Epithelial cell of prostate (primary cell): Measurements from ENCODE around the gene MAGEB16.
A peak's percentile ranks its signal among the peaks of the same experiment; 100 is the strongest.

Source experiments
- DNase-seq: peaks from one replicate; pipeline ENCODE4 v3.0.0-alpha.2; 2011; ENCODE audit warnings: low read depth, low spot score
- H3K27ac ChIP-seq: fragments of 450-650 bp; 2 replicates; pipeline ENCODE4 v1.5.1; 2017; ENCODE audit warnings: mild to moderate bottlenecking

MAGEB16 gene

DNA sequence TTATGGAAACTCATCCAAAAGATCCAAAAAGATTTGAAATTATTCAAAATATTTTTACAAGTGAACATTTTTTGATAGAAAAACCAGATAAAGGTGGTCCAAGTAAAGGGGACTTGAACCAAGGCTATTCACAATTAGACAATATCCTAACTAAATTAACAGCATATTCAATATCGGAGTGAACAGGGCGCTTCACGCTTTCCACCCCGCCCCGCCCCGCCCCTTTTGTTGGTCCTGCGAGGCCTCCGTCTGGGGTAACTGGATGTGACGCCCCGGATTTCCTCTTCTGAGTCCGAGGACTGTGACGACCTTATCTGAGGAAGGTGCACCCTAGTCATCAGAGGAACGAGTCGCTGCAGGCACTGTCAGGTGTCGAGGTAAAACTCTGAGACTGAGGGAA lies at the start of gene MAGEB16:
TSS of gene MAGEB16 (plus strand) at position 301 of the 400 bp plus-strand sequence. CDS start 3,855 bp downstream, outside the sequence.
- no peak for DNase-seq
- H3K27ac ChIP-seq: no peak within 1 kb of the TSS

DNA sequence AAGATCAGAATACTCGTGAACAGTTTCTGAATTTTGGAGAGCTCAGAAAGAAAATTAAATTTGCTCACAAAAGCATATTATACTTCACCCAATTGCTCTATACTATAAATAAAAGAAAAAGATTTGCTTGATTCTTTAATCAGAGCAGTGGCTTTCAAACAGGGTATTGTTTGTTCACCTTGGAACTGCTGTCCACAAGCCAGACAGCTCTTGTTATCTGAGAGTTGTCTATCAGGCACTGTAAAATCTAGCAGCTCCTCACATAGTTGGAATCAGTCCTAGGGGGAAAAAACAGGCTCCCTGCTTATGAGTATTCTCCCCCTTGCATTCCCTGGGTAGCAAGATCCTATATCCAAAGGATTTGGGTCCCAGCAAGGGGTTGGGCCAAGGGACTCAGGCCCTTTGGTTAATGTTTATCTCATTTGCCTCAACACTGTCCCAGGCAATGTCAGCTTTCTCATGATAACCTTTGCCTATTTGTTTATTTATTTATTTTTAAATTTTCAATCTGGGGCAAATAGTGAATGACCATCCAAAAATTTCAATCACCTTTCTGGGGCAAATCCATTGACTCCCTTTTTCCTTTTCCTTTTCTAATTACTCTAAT lies 24.1 kb upstream of the MAGEB16 start:
- H3K27ac ChIP-seq: no peak overlapping the region

GRCh38 chrX:35785075-35785474 lies 13.1 kb upstream of the MAGEB16 start:
- H3K27ac ChIP-seq: no peak overlapping the region
- DNase-seq: no peak

More for the DNA sequence above, 24.1 kb upstream of the MAGEB16 start:
- DNase-seq: no peak

GRCh38 chrX:35786271-35786670 lies 11.9 kb upstream of the MAGEB16 start:
- no peak for DNase-seq
- H3K27ac ChIP-seq: peak overlapping the region; percentile 24

DNA sequence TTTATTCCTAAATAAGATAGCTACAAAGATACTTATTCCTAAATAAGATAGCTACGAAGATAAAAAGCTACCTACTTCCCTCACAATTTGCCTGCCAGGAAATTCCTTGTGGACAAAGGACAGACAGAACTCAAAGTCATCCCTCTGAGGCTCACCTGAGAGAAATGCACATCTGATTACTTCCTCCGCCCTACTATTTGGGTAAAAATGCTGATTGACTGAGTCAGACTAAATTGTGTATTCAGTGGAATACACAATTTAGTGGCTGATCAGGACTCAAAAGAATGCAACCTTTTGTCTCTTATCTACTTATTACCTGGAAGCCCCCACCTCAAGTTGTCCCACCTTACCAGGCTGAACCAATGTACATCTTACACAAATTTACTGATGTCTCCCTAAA lies 10.3 kb upstream of the MAGEB16 start:
- H3K27ac ChIP-seq: no peak overlapping the region
- DNase-seq: no peak

DNA sequence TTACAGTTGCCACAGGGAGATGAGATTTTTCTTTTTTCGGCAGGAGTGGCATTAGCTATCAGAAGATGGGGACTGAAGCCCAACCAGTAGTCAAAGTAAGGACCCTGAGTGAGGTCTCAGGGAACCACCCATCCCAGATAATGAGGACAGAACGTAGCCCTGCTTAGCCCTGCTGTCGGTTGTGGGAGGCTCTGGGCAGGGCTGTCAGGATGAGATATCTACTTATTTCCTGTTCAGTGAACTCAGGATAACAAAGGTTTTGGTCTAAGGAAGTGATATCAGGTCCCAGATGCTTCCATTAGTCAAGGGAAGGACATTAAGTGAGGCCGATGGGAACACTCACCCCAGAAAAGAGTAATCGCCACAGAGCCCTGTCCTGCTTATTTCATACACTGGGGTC lies 2.3 kb downstream of the MAGEB16 start:
- no peak overlapping the region for H3K27ac ChIP-seq
- no peak for DNase-seq

- H3K27ac ChIP-seq: no peak overlapping the region
- no peak for DNase-seq
Measured at GRCh38 chrX:35809781-35810180, 11.6 kb downstream of the MAGEB16 start.

GRCh38 chrX:35819241-35819640 lies 21.1 kb downstream of the MAGEB16 start:
- H3K27ac ChIP-seq: no peak overlapping the region
- DNase-seq: no peak

GRCh38 chrX:35826503-35826902 lies 28.4 kb downstream of the MAGEB16 start:
- DNase-seq: no peak
- peak overlapping the region; percentile 10 for H3K27ac ChIP-seq

DNA sequence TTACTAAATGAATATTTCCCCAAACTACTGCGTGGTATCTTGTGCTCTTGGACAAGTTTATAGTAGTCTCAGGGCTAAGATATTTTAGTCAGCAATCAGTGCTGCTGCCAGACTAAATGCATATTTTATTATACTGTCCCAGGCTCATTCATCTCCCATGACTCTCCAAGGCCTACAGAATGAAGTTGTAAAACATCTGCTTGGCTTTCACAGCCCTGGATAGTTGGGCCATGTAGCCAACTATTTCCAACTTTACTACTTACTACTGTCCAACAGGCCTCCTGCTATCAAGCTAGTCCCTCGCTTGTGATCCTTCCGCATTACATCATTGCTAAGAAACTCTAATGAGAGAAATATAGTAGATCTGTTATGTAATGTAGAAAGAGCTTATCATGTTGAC lies 31.4 kb downstream of the MAGEB16 start:
- DNase-seq: no peak
- H3K27ac ChIP-seq: no peak overlapping the region

DNA sequence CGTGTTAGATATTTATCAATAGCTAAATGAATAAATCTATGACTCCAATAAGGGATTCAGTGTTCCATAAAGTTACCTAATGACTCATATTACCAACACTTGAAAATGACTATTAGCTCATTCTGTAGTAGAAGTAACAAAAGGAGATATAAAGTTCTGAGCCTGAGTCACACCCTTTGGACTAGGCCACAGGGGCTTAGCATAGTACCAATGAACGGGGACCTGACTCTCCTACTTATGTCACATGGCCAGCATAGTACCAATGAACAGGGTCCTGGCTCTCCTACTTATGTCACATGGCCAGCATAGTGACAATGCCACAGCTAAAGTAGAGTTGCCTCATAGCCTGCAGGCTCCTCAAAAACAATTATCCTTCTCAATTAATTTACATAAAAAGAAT lies 43.7 kb downstream of the MAGEB16 start:
- H3K27ac ChIP-seq: no peak overlapping the region
- no peak for DNase-seq

- DNase-seq: no peak
- H3K27ac ChIP-seq: no peak overlapping the region
Measured at GRCh38 chrX:35842674-35843073, 44.5 kb downstream of the MAGEB16 start.

GRCh38 chrX:35847736-35848135 lies 49.6 kb downstream of the MAGEB16 start:
- no peak overlapping the region for H3K27ac ChIP-seq
- DNase-seq: no peak
